Astrocyte (in vitro differentiated cells and primary cell): ENCODE results near the gene ARHGEF11. TPM values are rescaled to one million over a fixed set of nuclear protein-coding genes. Genes with fewer than 3 reads are reported as not detected.

ENCODE experiments used
- DNase-seq: peaks from one replicate; pipeline ENCODE4 v3.0.0-alpha.2; 2010; ENCODE audit warnings: low read depth
- FAIRE-seq: peaks from 2 replicates; lab custom pipeline; 2011; peaks lifted over from hg19 to GRCh38; lab: Jason Lieb, UNC
- H2AFZ ChIP-seq: 2 replicates; pipeline ENCODE4 v1.6.0; 2012; ENCODE audit warnings: low read depth, low read length, inconsistent platforms
- H3K27ac ChIP-seq: 2 replicates; pipeline ENCODE4 v1.5.1; 2011; ENCODE audit warnings: low read depth, low read length, inconsistent platforms
- H3K27me3 ChIP-seq: 2 replicates; pipeline ENCODE4 v1.6.0; 2011; ENCODE audit warnings: low read length, inconsistent platforms; ENCODE audit not compliant: insufficient read depth
- H3K36me3 ChIP-seq: 2 replicates; pipeline ENCODE4 v1.5.1; 2011; ENCODE audit warnings: low read length, inconsistent platforms; ENCODE audit not compliant: insufficient read depth
- H3K4me1 ChIP-seq: 2 replicates; pipeline ENCODE4 v1.5.1; 2011; ENCODE audit warnings: low read length, inconsistent platforms; ENCODE audit not compliant: insufficient read depth
- H3K4me2 ChIP-seq: 2 replicates; pipeline ENCODE4 v1.6.0; 2012; ENCODE audit warnings: low read length, inconsistent platforms
- H3K4me3 ChIP-seq: 2 replicates; pipeline ENCODE4 v1.5.1; 2011; ENCODE audit warnings: low read depth, mild to moderate bottlenecking, low read length, inconsistent platforms; ENCODE audit not compliant: insufficient read depth
- H3K79me2 ChIP-seq: 2 replicates; pipeline ENCODE4 v1.6.0; 2012; ENCODE audit warnings: mild to moderate bottlenecking, low read length, inconsistent platforms; ENCODE audit not compliant: insufficient read depth
- H3K9ac ChIP-seq: 2 replicates; pipeline ENCODE4 v1.6.0; 2012; ENCODE audit warnings: mild to moderate bottlenecking, low read length, inconsistent platforms
- H3K9me3 ChIP-seq: 2 replicates; pipeline ENCODE4 v1.5.1; 2012; ENCODE audit warnings: low read depth, mild to moderate bottlenecking, low read length, inconsistent platforms; ENCODE audit not compliant: insufficient read depth
- H4K20me1 ChIP-seq: 2 replicates; pipeline ENCODE4 v1.6.0; 2012; ENCODE audit warnings: low read length, inconsistent platforms; ENCODE audit not compliant: insufficient read depth
- H3K27ac Mint-ChIP-seq: one replicate; pipeline ENCODE4 v1.8.0; 2021; ENCODE audit warnings: mild to moderate bottlenecking, mixed read lengths; ENCODE audit not compliant: unreplicated experiment
- H3K27me3 Mint-ChIP-seq: one replicate; pipeline ENCODE4 v1.8.0; 2021; ENCODE audit warnings: low read depth, mixed read lengths; ENCODE audit not compliant: unreplicated experiment
- H3K36me3 Mint-ChIP-seq: one replicate; pipeline ENCODE4 v1.8.0; 2021; ENCODE audit warnings: low read depth, mixed read lengths; ENCODE audit not compliant: unreplicated experiment
- H3K4me1 Mint-ChIP-seq: one replicate; pipeline ENCODE4 v1.8.0; 2021; ENCODE audit warnings: low read depth, mixed read lengths; ENCODE audit not compliant: unreplicated experiment
- H3K4me3 Mint-ChIP-seq: one replicate; pipeline ENCODE4 v1.8.0; 2021; ENCODE audit warnings: mild to moderate bottlenecking, moderate library complexity, mixed read lengths; ENCODE audit not compliant: unreplicated experiment
- H3K9me3 Mint-ChIP-seq: one replicate; pipeline ENCODE4 v1.8.0; 2021; ENCODE audit warnings: mild to moderate bottlenecking, mixed read lengths; ENCODE audit not compliant: unreplicated experiment
- CTCF ChIP-seq: IDR thresholded peaks from 2 replicates; pipeline ENCODE4 v1.5.1; 2011; ENCODE audit warnings: low read depth, mild to moderate bottlenecking, inconsistent platforms, low read length, moderate library complexity; ENCODE audit not compliant: insufficient read depth
- EZH2 ChIP-seq: IDR thresholded peaks from 2 replicates; pipeline ENCODE4 v1.6.1; 2012; ENCODE audit warnings: mild to moderate bottlenecking, low read length, inconsistent platforms; ENCODE audit not compliant: insufficient read depth
- total RNA-seq: library from RNA; stranded (reverse); gene quantifications from 2 replicates; pipeline ENCODE4 v1.2.1, GENCODE V29; 2021

ARHGEF11 gene
- total RNA-seq, 1 donor from 2014 or later = 29.2 TPM

GRCh38 chr1:156923670-156924477, 121.7 kb downstream of the ARHGEF11 start:
- no peaks in the 10 kb centered on the region for H3K79me2 ChIP-seq
- H3K27ac ChIP-seq = no peak overlapping the region
- no peak overlapping the region for H2AFZ ChIP-seq
- Mint-ChIP-seq H3K9me3 (peaks cover 2% of the 10 kb centered on the region), H3K36me3 (no peaks in the 10 kb centered on the region), H3K4me1 (peaks cover 8% of the 10 kb centered on the region), H3K27me3 (peaks cover 81% of the 10 kb centered on the region), H3K27ac (no peak overlapping the region), H3K4me3 (no peak overlapping the region)
- no peaks in the 10 kb centered on the region for H3K9me3 ChIP-seq
- no peak for TF ChIP-seq CTCF
- TF ChIP-seq EZH2 = peak; percentile 82
- no peak overlapping the region for H3K4me3 ChIP-seq
- H3K4me2 ChIP-seq = peak overlapping the region; percentile 49
- H3K9ac ChIP-seq = no peak overlapping the region
- H3K4me1 ChIP-seq = peaks cover 28% of the 10 kb centered on the region
- H3K36me3 ChIP-seq = no peaks in the 10 kb centered on the region
- DNase-seq (no peak), FAIRE-seq (no peak)
- peaks cover 23% of the 10 kb centered on the region for H4K20me1 ChIP-seq
- peaks cover 48% of the 10 kb centered on the region for H3K27me3 ChIP-seq

- Histone ChIP-seq H3K27me3 (peaks cover 48% of the 10 kb centered on the region), H3K79me2 (no peaks in the 10 kb centered on the region), H3K36me3 (no peaks in the 10 kb centered on the region), H4K20me1 (peaks cover 23% of the 10 kb centered on the region), H3K27ac (no peak overlapping the region), H3K4me1 (peaks cover 28% of the 10 kb centered on the region), H3K4me2 (peak overlapping the region; percentile 49), H3K4me3 (no peak overlapping the region), H3K9ac (no peak overlapping the region), H2AFZ (no peak overlapping the region), H3K9me3 (no peaks in the 10 kb centered on the region)
- no peak overlapping the region for H3K27ac Mint-ChIP-seq
- peak overlapping the region; percentile 30 for H3K4me3 Mint-ChIP-seq
- FAIRE-seq (no peak), DNase-seq (no peak)
- peaks cover 2% of the 10 kb centered on the region for H3K36me3 Mint-ChIP-seq
- peaks cover 8% of the 10 kb centered on the region for H3K4me1 Mint-ChIP-seq
- TF ChIP-seq EZH2 (peak; percentile 21), CTCF (no peak)
- H3K9me3 Mint-ChIP-seq = peaks cover 9% of the 10 kb centered on the region
- H3K27me3 Mint-ChIP-seq = peaks cover 79% of the 10 kb centered on the region
These were observed 122.4 kb downstream of the ARHGEF11 start for GRCh38 chr1:156922986-156923669.
